MCF 10A (cell line): ENCODE results near the gene DIPK1A. TPM values are rescaled to one million over a fixed set of nuclear protein-coding genes. Genes with fewer than 3 reads are reported as not detected.

Source experiments
- BruUV-seq: library from RNA; stranded (reverse); fragments of 400-500 nt; replicated peaks from 2 replicates; lab custom pipeline; 2021; lab: Mats Ljungman, UMichigan
- CTCF ChIA-PET: fragments of 300-600 bp; sonication (Branson Sonifier 250); formaldehyde crosslinking; extraction: SDS; loops from one replicate; lab custom pipeline; 2021; ENCODE audit warnings: antibody characterized with exemption, inconsistent platforms; lab: Yijun Ruan, JAX
- POLR2A ChIA-PET: fragments of 300-600, 350-650 bp; sonication (Branson Sonifier 250); formaldehyde crosslinking; extraction: SDS; loops from one replicate; lab custom pipeline; 2020; ENCODE audit warnings: antibody characterized with exemption, inconsistent platforms; lab: Yijun Ruan, JAX
- DNase-seq: peaks from one replicate; pipeline ENCODE4 v3.0.0-alpha.2; 2018; ENCODE audit not compliant: unreplicated experiment
- H3K27ac Mint-ChIP-seq: one replicate; pipeline ENCODE4 v1.8.0; 2022; ENCODE audit warnings: mild to moderate bottlenecking, low read depth, mixed read lengths; ENCODE audit not compliant: unreplicated experiment
- H3K27me3 Mint-ChIP-seq: one replicate; pipeline ENCODE4 v1.8.0; 2022; ENCODE audit warnings: mixed read lengths; ENCODE audit not compliant: insufficient read depth, unreplicated experiment
- H3K36me3 Mint-ChIP-seq: one replicate; pipeline ENCODE4 v1.8.0; 2022; ENCODE audit warnings: mild to moderate bottlenecking, moderate library complexity, mixed read lengths; ENCODE audit not compliant: insufficient read depth, unreplicated experiment
- H3K4me1 Mint-ChIP-seq: one replicate; pipeline ENCODE4 v1.8.0; 2022; ENCODE audit warnings: mixed read lengths; ENCODE audit not compliant: insufficient read depth, unreplicated experiment
- H3K4me3 Mint-ChIP-seq: one replicate; pipeline ENCODE4 v1.8.0; 2022; ENCODE audit warnings: mild to moderate bottlenecking, moderate library complexity, mixed read lengths; ENCODE audit not compliant: unreplicated experiment
- H3K9me3 Mint-ChIP-seq: one replicate; pipeline ENCODE4 v1.8.0; 2022; ENCODE audit warnings: mixed read lengths; ENCODE audit not compliant: unreplicated experiment
- CTCF ChIP-seq: fragments of 200-600 bp; IDR thresholded peaks from one replicate; pipeline ENCODE4 v1.8.0; 2022; ENCODE audit warnings: antibody characterized with exemption, mild to moderate bottlenecking; ENCODE audit not compliant: unreplicated experiment
- intact Hi-C: fragments of 100-400 bp; cut with micrococcal nuclease; formaldehyde crosslinking; loops from 2 replicates; pipeline ENCODE4 v1.14.1; 2022
- total RNA-seq: library from RNA; stranded (reverse); gene quantifications from 2 replicates; pipeline ENCODE4 v1.2.3, GENCODE V29; 2022

Gene DIPK1A
- total RNA-seq, 1 experiment from 2014 or later = 3.8 TPM

- no peak for DNase-seq
- Mint-ChIP-seq H3K27me3 (no peaks in the 10 kb centered on the region), H3K4me1 (peaks cover 25% of the 10 kb centered on the region), H3K27ac (no peak overlapping the region), H3K4me3 (no peak overlapping the region), H3K9me3 (no peaks in the 10 kb centered on the region), H3K36me3 (no peaks in the 10 kb centered on the region)
- ChIA-PET CTCF (interaction anchor here (0.6 to 2.5 kb wide), 10 partner anchors 14 to 94 kb away, joined by 3 to 9 read pairs (median 4); no protein-coding TSS in a partner anchor), POLR2A (interaction anchor here (0.7 to 1.3 kb wide), 5 partner anchors 12 to 47 kb away, joined by 3 to 4 read pairs (median 4); no protein-coding TSS in a partner anchor)
- BruUV-seq = no TSS peak
- no peak for TF ChIP-seq CTCF
- intact Hi-C loops = no loop called here
Observed at GRCh38 chr1:92913093-92913819, 48.0 kb downstream of the DIPK1A start.

GRCh38 chr1:92910081-92910480, 51.2 kb downstream of the DIPK1A start:
- H3K36me3 Mint-ChIP-seq = no peaks in the 10 kb centered on the region
- POLR2A ChIA-PET = interaction anchor here (0.7 to 3.5 kb wide), 11 partner anchors 8 to 936 kb away, joined by 3 to 31 read pairs (median 3); partner anchors contain the start of gene DIPK1A
- intact Hi-C loops = no loop called here
- no peak for TF ChIP-seq CTCF
- no peak for DNase-seq
- no peak overlapping the region for H3K4me3 Mint-ChIP-seq
- no peaks in the 10 kb centered on the region for H3K27me3 Mint-ChIP-seq
- H3K4me1 Mint-ChIP-seq = peaks cover 26% of the 10 kb centered on the region
- CTCF ChIA-PET = interaction anchor here (0.6 to 4.4 kb wide), 7 partner anchors 10 to 84 kb away, joined by 3 to 23 read pairs (median 4); no protein-coding TSS in a partner anchor
- H3K27ac Mint-ChIP-seq = peak overlapping the region; percentile 56
- no peaks in the 10 kb centered on the region for H3K9me3 Mint-ChIP-seq
- BruUV-seq = no TSS peak

GRCh38 chr1:92909321-92909720, 51.9 kb downstream of the DIPK1A start:
- H3K4me3 Mint-ChIP-seq = no peak overlapping the region
- DNase-seq = peak; percentile 94
- peaks cover 26% of the 10 kb centered on the region for H3K4me1 Mint-ChIP-seq
- intact Hi-C loops = loop anchor here (10.0 kb wide), 1 partner anchor 65 kb away; no protein-coding TSS in a partner anchor
- ChIA-PET POLR2A (interaction anchor here (0.6 to 3.5 kb wide), 15 partner anchors 8 to 937 kb away, joined by 3 to 31 read pairs (median 3); partner anchors contain the start of genes DIPK1A and MTF2), CTCF (interaction anchor here (0.6 to 4.4 kb wide), 4 partner anchors 50 to 442 kb away, joined by 3 to 23 read pairs (median 4); no protein-coding TSS in a partner anchor)
- H3K9me3 Mint-ChIP-seq = no peaks in the 10 kb centered on the region
- H3K27ac Mint-ChIP-seq = peak overlapping the region; percentile 56
- TF ChIP-seq CTCF = no peak
- BruUV-seq = no TSS peak
- no peaks in the 10 kb centered on the region for H3K27me3 Mint-ChIP-seq
- no peaks in the 10 kb centered on the region for H3K36me3 Mint-ChIP-seq
